K562 (cell line): Measurements from ENCODE around the gene ANKRD27. TPM values are rescaled to one million over a fixed set of nuclear protein-coding genes. Genes with fewer than 3 reads are reported as not detected.

Experiments used
- ADNP ChIP-seq: fragments of 200-800 bp; sonication (Bioruptor generic); IDR thresholded peaks from 2 replicates; pipeline ENCODE4 v1.6.1; 2016; ENCODE audit warnings: missing genetic modification characterization, missing compliant biosample characterization
- ATF1 ChIP-seq, 2 experiments: fragments of 450-650 bp in 1 of 2; IDR thresholded peaks; 2 replicates each; pipeline ENCODE4 v1.6.1; 2016; ENCODE audit warnings: missing compliant biosample characterization in 1 of 2, missing genetic modification characterization in 1 of 2
- CBX5 ChIP-seq: IDR thresholded peaks from 2 replicates; pipeline ENCODE4 v1.6.1; 2014; ENCODE audit warnings: low read depth, borderline replicate concordance
- CCAR2 ChIP-seq: fragments of 200-400 bp; formaldehyde crosslinking; IDR thresholded peaks from 2 replicates; pipeline ENCODE4 v1.6.1; 2017; ENCODE audit warnings: mild to moderate bottlenecking, low read depth, low read length
- CTCF ChIP-seq, 3 experiments: IDR thresholded peaks in 2 of 3; conservative IDR thresholded peaks in 1 of 3; 2 replicates each; pipeline ENCODE4 v1.5.1; 2011 to 2012; ENCODE audit warnings: low read length in 3 of 3, mild to moderate bottlenecking in 3 of 3, control low read depth in 2 of 3, improper control_type of control experiment in 1 of 3, inconsistent platforms in 1 of 3, low read depth in 1 of 3, mixed read lengths in 1 of 3, moderate library complexity in 1 of 3; ENCODE audit not compliant: insufficient read depth in 2 of 3
- ETV6 ChIP-seq, 3 experiments: fragments of 150-350 bp in 1 of 3; sonication (generic) in 1 of 3; formaldehyde crosslinking in 1 of 3; IDR thresholded peaks; 2 replicates each; pipeline versions ENCODE4 v1.6.1 to v1.8.0; 2014 to 2022; ENCODE audit warnings: borderline replicate concordance in 2 of 3, low read depth in 2 of 3, antibody characterized with exemption in 1 of 3, low read length in 1 of 3, mild to moderate bottlenecking in 1 of 3, missing genetic modification reagents in 1 of 3
- FOXM1 ChIP-seq, 2 experiments: fragments of 450-650 bp in 1 of 2; sonication (generic) in 1 of 2; formaldehyde crosslinking in 1 of 2; IDR thresholded peaks; 2 replicates each; pipeline versions ENCODE4 v1.6.1 to v1.9.0; 2017 to 2022; ENCODE audit warnings: low read depth in 2 of 2, mild to moderate bottlenecking in 2 of 2, missing genetic modification reagents in 1 of 2, moderate library complexity in 1 of 2
- HDAC3 ChIP-seq: fragments of 450-650 bp; IDR thresholded peaks from 2 replicates; pipeline ENCODE4 v1.6.1; 2018; ENCODE audit warnings: borderline replicate concordance, mild to moderate bottlenecking, moderate library complexity; ENCODE audit not compliant: partially characterized antibody
- HNRNPUL1 ChIP-seq: fragments of 200-400 bp; formaldehyde crosslinking; IDR thresholded peaks from 2 replicates; pipeline ENCODE4 v1.6.1; 2017; ENCODE audit warnings: low read length
- MECOM ChIP-seq: fragments of 250-450 bp; sonication (Bioruptor Pico); IDR thresholded peaks from 2 replicates; pipeline ENCODE4 v1.8.0; 2022; ENCODE audit warnings: inconsistent platforms
- PML ChIP-seq: IDR thresholded peaks from 2 replicates; pipeline ENCODE4 v1.6.1; 2012; ENCODE audit warnings: low read length, inconsistent platforms
- RBBP5 ChIP-seq: fragments of 200-600 bp; sonication (generic); IDR thresholded peaks from 2 replicates; pipeline ENCODE4 v1.6.1; 2012; ENCODE audit warnings: borderline replicate concordance, mild to moderate bottlenecking, low read length, control low read depth, inconsistent platforms; ENCODE audit not compliant: insufficient read depth, poor library complexity, severe bottlenecking
- RFX1 ChIP-seq: fragments of 450-650 bp; IDR thresholded peaks from 2 replicates; pipeline ENCODE4 v1.6.1; 2016; ENCODE audit warnings: mild to moderate bottlenecking, moderate library complexity
- SIN3A ChIP-seq, 2 experiments: fragments of 150-350 bp in 1 of 2; IDR thresholded peaks; 2 replicates each; pipeline ENCODE4 v1.6.1; 2011 to 2016; ENCODE audit warnings: borderline replicate concordance in 2 of 2, low read depth in 2 of 2, low read length in 2 of 2, mild to moderate bottlenecking in 2 of 2, moderate library complexity in 2 of 2; ENCODE audit not compliant: control insufficient read depth in 1 of 2
- SIN3B ChIP-seq: fragments of 450-650 bp; IDR thresholded peaks from 2 replicates; pipeline ENCODE4 v1.6.1; 2017; ENCODE audit warnings: low read depth, mild to moderate bottlenecking, moderate library complexity
- SNAPC5 ChIP-seq: fragments of 250-450 bp; sonication (Bioruptor Pico); IDR thresholded peaks from 2 replicates; pipeline ENCODE4 v1.8.0; 2021; ENCODE audit warnings: moderate library complexity, mild to moderate bottlenecking, inconsistent platforms
- TRIM24 ChIP-seq, 2 experiments: fragments of 450-650 bp; IDR thresholded peaks; 2 replicates each; pipeline ENCODE4 v1.6.1; 2016
- UBTF ChIP-seq, 2 experiments: IDR thresholded peaks; 2 replicates each; pipeline ENCODE4 v1.6.1; 2012; ENCODE audit warnings: improper control_type of control experiment in 2 of 2, low read depth in 2 of 2, low read length in 2 of 2, borderline replicate concordance in 1 of 2
- ZBTB43 ChIP-seq: sonication (generic); formaldehyde crosslinking; IDR thresholded peaks from 2 replicates; pipeline ENCODE4 v1.8.0; 2023; ENCODE audit warnings: mild to moderate bottlenecking, missing genetic modification reagents
- ZFP30 ChIP-seq: fragments of 250-450 bp; sonication (Bioruptor Pico); IDR thresholded peaks from 2 replicates; pipeline ENCODE4 v1.8.0; 2022; ENCODE audit warnings: moderate library complexity, mild to moderate bottlenecking, inconsistent platforms, borderline replicate concordance
- ZNF717 ChIP-seq: fragments of 250-450 bp; sonication (Bioruptor Pico); IDR thresholded peaks from 2 replicates; pipeline ENCODE4 v1.5.0; 2021
- polyA plus RNA-seq, 8 experiments: library from polyadenylated mRNA; depleted of rRNA in 4 of 8; stranded (reverse) in 5 of 8; unstranded in 3 of 8; fragments of >200 nt; fragmentation: Nextera tagmentation in 2 of 8; fragmentation: Illumina TruSeq in 1 of 8; extraction: Ambion mirVana in 2 of 8; extraction: Trizol in 1 of 8; gene quantifications; 2 replicates each; pipeline versions ENCODE4 v1.2.1 to v1.2.3, GENCODE V29; 2011 to 2014; ENCODE audit warnings: inconsistent platforms in 1 of 8, missing spikeins in 1 of 8
- total RNA-seq, 7 experiments: library from RNA; depleted of rRNA in 6 of 7; stranded (reverse); fragments of >200 nt in 6 of 7; fragmentation: Illumina TruSeq in 2 of 7; extraction: Trizol in 2 of 7; gene quantifications; 2 replicates each; pipeline versions ENCODE4 v1.2.1 to v1.2.3, GENCODE V29; 2011 to 2021; ENCODE audit warnings: low replicate concordance in 1 of 7

Gene ANKRD27
- total and polyA plus RNA-seq, 9 of the 15 experiments (the other 6 are each of a cell fraction or from before 2014, with no cell fraction given) = 5.3 to 71.3 (median 54.2) TPM

- TF ChIP-seq PML (peak; percentile 51), ZBTB43 (no peak), TRIM24 (IDR thresholded peaks at IDR 0.05) (peak; percentile 6 to 45; a peak in 2 of 4 replicates), SIN3B (no peak), FOXM1 (IDR thresholded peaks at IDR 0.05; ENCODE audit: low read depth) (peak; percentile 70; the same call in 1 of the 2 replicates), FOXM1 (CRISPR knock-in tag; IDR thresholded peaks at IDR 0.05; ENCODE audit: low read depth) (no peak), HDAC3 (peak; percentile 86), ZFP30 (CRISPR knock-in tag) (no peak), SNAPC5 (CRISPR knock-in tag) (no peak), RFX1 (no peak), ATF1 (CRISPR knock-in tag; IDR thresholded peaks at IDR 0.05) (no peak), ATF1 (tag; IDR thresholded peaks at IDR 0.05) (peak; percentile 51; the same call in 1 of the 2 replicates), SIN3A (IDR thresholded peaks at IDR 0.05; ENCODE audit: borderline replicate concordance in 2 of 2, control insufficient read depth in 1 of 2, low read depth in 2 of 2, low read length in 2 of 2) (no peak), RBBP5 (no peak), CBX5 (no peak), ADNP (tag) (no peak), MECOM (CRISPR knock-in tag) (peak; percentile 63), HNRNPUL1 (no peak), CCAR2 (no peak), CTCF (IDR thresholded peaks at IDR 0.05 in 2 of 3, conservative IDR thresholded peaks at IDR 0.05 in 1 of 3; ENCODE audit: insufficient read depth in 2 of 3, low read depth in 1 of 3, low read length in 3 of 3) (no peak), UBTF (IDR thresholded peaks at IDR 0.05; ENCODE audit: borderline replicate concordance in 1 of 2, low read depth in 2 of 2, low read length in 2 of 2) (peak; percentile 25 to 46; a peak in 2 of 4 replicates), ETV6 (IDR thresholded peaks at IDR 0.05; ENCODE audit: borderline replicate concordance in 1 of 2, low read depth in 2 of 2, low read length in 1 of 2) (no peak), ETV6 (CRISPR knock-in tag; IDR thresholded peaks at IDR 0.05; ENCODE audit: borderline replicate concordance) (no peak), ZNF717 (CRISPR knock-in tag) (no peak)
Measured at GRCh38 chr19:32671883-32672593, 2.9 kb downstream of the ANKRD27 start (continued).
